A549 (cell line): ENCODE data around the gene GNE.

ENCODE experiments used
- CTCF ChIP-seq: fragments of >200 bp; sonication (Bioruptor Twin); formaldehyde crosslinking; IDR thresholded peaks from 3 replicates; pipeline ENCODE4 v1.5.1; 2016
- EP300 ChIP-seq, 2 experiments: fragments of >200 bp; sonication (Bioruptor Twin); formaldehyde crosslinking; IDR thresholded peaks; 2 replicates in 1 of 2; 3 replicates in 1 of 2; pipeline ENCODE4 v1.6.1; 2016 to 2017
- KDM1A ChIP-seq: fragments of 200-600 bp; sonication (generic); IDR thresholded peaks from 2 replicates; pipeline ENCODE4 v1.6.1; 2016; ENCODE audit warnings: low read depth, mild to moderate bottlenecking
- MAX ChIP-seq: IDR thresholded peaks from 2 replicates; pipeline ENCODE4 v1.6.1; 2012
- POLR2A ChIP-seq: IDR thresholded peaks from 2 replicates; pipeline ENCODE4 v1.6.1; 2012; ENCODE audit warnings: mild to moderate bottlenecking, low read length
- RAD21 ChIP-seq, 2 experiments: fragments of >200 bp in 1 of 2; sonication (Bioruptor Twin) in 1 of 2; formaldehyde crosslinking in 1 of 2; IDR thresholded peaks in 1 of 2; conservative IDR thresholded peaks in 1 of 2; 2 replicates in 1 of 2; 3 replicates in 1 of 2; pipeline ENCODE4 v1.6.1; 2012 to 2018; ENCODE audit warnings: inconsistent platforms in 1 of 2
- RARB ChIP-seq: fragments of 250-450 bp; sonication (Bioruptor Pico); IDR thresholded peaks from 2 replicates; pipeline ENCODE4 v1.8.0; 2021; ENCODE audit warnings: mild to moderate bottlenecking, moderate library complexity
- REST ChIP-seq: fragments of 200-600 bp; sonication (generic); IDR thresholded peaks from 2 replicates; pipeline ENCODE4 v1.6.1; 2016; ENCODE audit warnings: antibody characterized with exemption, mild to moderate bottlenecking, moderate library complexity
- SMC3 ChIP-seq: fragments of >200 bp; sonication (Bioruptor Twin); formaldehyde crosslinking; IDR thresholded peaks from 3 replicates; pipeline ENCODE4 v1.6.1; 2018; ENCODE audit warnings: inconsistent platforms
- TF ChIP-seq, protein P1 (sequence below): fragments of 150-350 bp; IDR thresholded peaks from 2 replicates; pipeline ENCODE4 v1.6.1; 2014; ENCODE audit warnings: low read depth, mild to moderate bottlenecking, low read length
- TF ChIP-seq, protein P2 (sequence below): IDR thresholded peaks from 2 replicates; pipeline ENCODE4 v1.6.1; 2012; ENCODE audit warnings: low read depth, borderline replicate concordance

DNA sequence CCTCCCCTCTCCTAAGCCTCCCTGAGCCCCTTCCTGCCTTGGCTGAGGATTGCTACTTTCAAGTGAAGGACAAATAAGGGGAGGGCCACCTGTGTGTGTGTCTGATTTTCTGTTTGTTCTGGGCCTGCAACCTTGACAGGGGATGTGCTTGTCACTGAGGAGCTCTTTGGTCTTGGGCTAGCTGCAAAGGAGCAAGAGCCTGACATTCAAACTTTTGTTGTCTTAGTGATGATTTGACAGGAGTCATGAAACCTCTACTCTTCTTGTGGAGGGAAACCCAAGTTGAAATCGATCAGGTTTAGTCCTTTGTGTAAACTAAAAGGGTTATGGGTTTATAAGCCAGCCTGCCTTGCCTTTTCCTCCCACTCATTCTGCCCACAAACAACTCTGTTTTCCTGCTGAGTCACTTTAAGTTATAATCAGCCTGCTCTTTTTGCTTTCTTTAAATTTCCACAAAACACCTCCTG, 50.7 kb downstream of the GNE start:
- TF ChIP-seq KDM1A: no peak
- no peak for TF ChIP-seq RAD21 (conservative IDR thresholded peaks at IDR 0.05 in 1 of 2, IDR thresholded peaks at IDR 0.05 in 1 of 2)
- no peak for TF ChIP-seq CTCF
- TF ChIP-seq SMC3: no peak
- TF ChIP-seq, protein P1, sequence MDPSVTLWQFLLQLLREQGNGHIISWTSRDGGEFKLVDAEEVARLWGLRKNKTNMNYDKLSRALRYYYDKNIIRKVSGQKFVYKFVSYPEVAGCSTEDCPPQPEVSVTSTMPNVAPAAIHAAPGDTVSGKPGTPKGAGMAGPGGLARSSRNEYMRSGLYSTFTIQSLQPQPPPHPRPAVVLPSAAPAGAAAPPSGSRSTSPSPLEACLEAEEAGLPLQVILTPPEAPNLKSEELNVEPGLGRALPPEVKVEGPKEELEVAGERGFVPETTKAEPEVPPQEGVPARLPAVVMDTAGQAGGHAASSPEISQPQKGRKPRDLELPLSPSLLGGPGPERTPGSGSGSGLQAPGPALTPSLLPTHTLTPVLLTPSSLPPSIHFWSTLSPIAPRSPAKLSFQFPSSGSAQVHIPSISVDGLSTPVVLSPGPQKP: no peak
- TF ChIP-seq POLR2A: no peak
- no peak for TF ChIP-seq MAX
- TF ChIP-seq REST: no peak
- TF ChIP-seq, protein P2, sequence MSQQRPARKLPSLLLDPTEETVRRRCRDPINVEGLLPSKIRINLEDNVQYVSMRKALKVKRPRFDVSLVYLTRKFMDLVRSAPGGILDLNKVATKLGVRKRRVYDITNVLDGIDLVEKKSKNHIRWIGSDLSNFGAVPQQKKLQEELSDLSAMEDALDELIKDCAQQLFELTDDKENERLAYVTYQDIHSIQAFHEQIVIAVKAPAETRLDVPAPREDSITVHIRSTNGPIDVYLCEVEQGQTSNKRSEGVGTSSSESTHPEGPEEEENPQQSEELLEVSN: no peak
- no peak for TF ChIP-seq EP300 (IDR thresholded peaks at IDR 0.05)
- no peak for TF ChIP-seq RARB (CRISPR knock-in tag)
